Parathyroid adenoma (tissue), 2 donors: ENCODE results near the gene CLDN16.

ENCODE experiments used
- H2AFZ ChIP-seq: fragments of 300-600 bp; sonication (generic); one replicate; pipeline ENCODE4 v1.7.0; 2017; ENCODE audit warnings: antibody characterized with exemption, mild to moderate bottlenecking
- H3K27ac ChIP-seq: fragments of 300-600 bp; sonication (generic); one replicate; pipeline ENCODE4 v1.7.0; 2017
- H3K27me3 ChIP-seq: fragments of 300-600 bp; sonication (generic); one replicate; pipeline ENCODE4 v1.7.0; 2017; ENCODE audit warnings: low read length; ENCODE audit not compliant: control insufficient read depth, insufficient read depth
- H3K36me3 ChIP-seq: fragments of 300-600 bp; sonication (generic); one replicate; pipeline ENCODE4 v1.7.0; 2017; ENCODE audit warnings: low read length; ENCODE audit not compliant: control insufficient read depth, insufficient read depth
- H3K4me1 ChIP-seq: fragments of 300-600 bp; sonication (generic); one replicate; pipeline ENCODE4 v1.7.0; 2017; ENCODE audit warnings: control low read depth
- H3K4me2 ChIP-seq: fragments of 300-600 bp; sonication (generic); one replicate; pipeline ENCODE4 v1.7.0; 2017; ENCODE audit warnings: low read length
- H3K4me3 ChIP-seq: fragments of 300-600 bp; sonication (generic); one replicate; pipeline ENCODE4 v1.7.0; 2017; ENCODE audit warnings: low read depth, low read length
- H3K79me2 ChIP-seq: fragments of 300-600 bp; sonication (generic); one replicate; pipeline ENCODE4 v1.7.0; 2017; ENCODE audit warnings: control low read depth
- H3K9ac ChIP-seq: fragments of 300-600 bp; sonication (generic); one replicate; pipeline ENCODE4 v1.7.0; 2017; ENCODE audit warnings: mild to moderate bottlenecking
- H3K9me3 ChIP-seq: fragments of 300-600 bp; sonication (generic); one replicate; pipeline ENCODE4 v1.7.0; 2017; ENCODE audit warnings: low read length; ENCODE audit not compliant: control insufficient read depth
- TF ChIP-seq, protein P1 (sequence below): fragments of 300-600 bp; sonication (generic); IDR thresholded peaks from one replicate; pipeline ENCODE4 v1.7.0; 2017; ENCODE audit warnings: antibody characterized with exemption, mild to moderate bottlenecking
- donor health status: primary hyperparathyroidism.

CLDN16 gene

GRCh38 chr3:190426806-190427507 is 39.0 kb downstream of the CLDN16 start:
- Histone ChIP-seq H2AFZ (peak overlapping the region; percentile 59), H3K27me3 (no peaks in the 10 kb centered on the region), H3K36me3 (no peaks in the 10 kb centered on the region), H3K4me3 (no peak overlapping the region), H3K4me1 (no peaks in the 10 kb centered on the region), H3K9ac (no peak overlapping the region), H3K4me2 (no peak overlapping the region), H3K9me3 (no peaks in the 10 kb centered on the region), H3K27ac (no peak overlapping the region), H3K79me2 (no peaks in the 10 kb centered on the region)
- TF ChIP-seq, protein P1, sequence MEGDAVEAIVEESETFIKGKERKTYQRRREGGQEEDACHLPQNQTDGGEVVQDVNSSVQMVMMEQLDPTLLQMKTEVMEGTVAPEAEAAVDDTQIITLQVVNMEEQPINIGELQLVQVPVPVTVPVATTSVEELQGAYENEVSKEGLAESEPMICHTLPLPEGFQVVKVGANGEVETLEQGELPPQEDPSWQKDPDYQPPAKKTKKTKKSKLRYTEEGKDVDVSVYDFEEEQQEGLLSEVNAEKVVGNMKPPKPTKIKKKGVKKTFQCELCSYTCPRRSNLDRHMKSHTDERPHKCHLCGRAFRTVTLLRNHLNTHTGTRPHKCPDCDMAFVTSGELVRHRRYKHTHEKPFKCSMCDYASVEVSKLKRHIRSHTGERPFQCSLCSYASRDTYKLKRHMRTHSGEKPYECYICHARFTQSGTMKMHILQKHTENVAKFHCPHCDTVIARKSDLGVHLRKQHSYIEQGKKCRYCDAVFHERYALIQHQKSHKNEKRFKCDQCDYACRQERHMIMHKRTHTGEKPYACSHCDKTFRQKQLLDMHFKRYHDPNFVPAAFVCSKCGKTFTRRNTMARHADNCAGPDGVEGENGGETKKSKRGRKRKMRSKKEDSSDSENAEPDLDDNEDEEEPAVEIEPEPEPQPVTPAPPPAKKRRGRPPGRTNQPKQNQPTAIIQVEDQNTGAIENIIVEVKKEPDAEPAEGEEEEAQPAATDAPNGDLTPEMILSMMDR: no peak

DNA sequence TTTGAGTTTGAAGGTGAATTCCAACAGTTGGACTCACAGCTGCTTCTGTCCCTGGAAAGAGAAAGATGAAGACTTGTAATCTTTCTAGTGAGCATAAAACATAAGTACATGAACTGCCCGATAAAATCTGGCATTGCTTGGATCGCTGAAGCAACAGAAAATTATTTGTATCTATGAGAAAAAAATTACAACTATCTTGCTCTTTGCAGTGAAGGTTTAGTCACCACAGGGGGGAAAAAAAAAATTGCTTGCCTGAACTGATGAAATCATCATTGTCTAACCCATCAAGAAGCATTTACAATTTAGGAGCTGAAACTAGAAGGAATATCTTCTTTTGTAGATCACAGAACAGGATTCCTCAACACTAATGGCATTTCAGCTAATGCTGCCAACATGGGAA is 41.7 kb downstream of the CLDN16 start:
- no peaks in the 10 kb centered on the region for H3K9me3 ChIP-seq
- no peak overlapping the region for H3K4me3 ChIP-seq
- H3K4me1 ChIP-seq: no peaks in the 10 kb centered on the region
- no peak overlapping the region for H3K4me2 ChIP-seq
- TF ChIP-seq, protein P1: no peak
- no peak overlapping the region for H2AFZ ChIP-seq
- no peaks in the 10 kb centered on the region for H3K36me3 ChIP-seq
- H3K9ac ChIP-seq: no peak overlapping the region
- no peaks in the 10 kb centered on the region for H3K27me3 ChIP-seq
- H3K79me2 ChIP-seq: no peaks in the 10 kb centered on the region
- H3K27ac ChIP-seq: no peak overlapping the region

DNA sequence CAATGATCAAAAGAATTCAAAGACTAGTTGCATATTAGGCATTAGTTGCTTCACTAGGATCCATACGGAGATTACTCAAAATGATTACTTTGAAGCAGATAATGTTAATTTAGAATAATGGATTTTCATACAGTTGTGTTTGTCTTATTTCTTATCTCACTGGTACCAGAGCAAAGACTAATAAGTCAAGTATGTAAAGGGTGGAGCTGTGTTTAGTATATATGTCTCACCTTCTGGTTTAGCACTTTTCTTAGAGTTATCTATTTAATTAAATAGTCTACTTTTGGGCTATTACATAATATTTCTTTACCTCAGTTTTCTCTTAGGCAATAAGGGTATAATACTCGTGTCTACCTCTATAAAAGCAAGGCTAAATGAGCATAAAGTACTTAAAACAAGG is 42.9 kb downstream of the CLDN16 start:
- TF ChIP-seq, protein P1: no peak
- Histone ChIP-seq H3K27ac (no peak overlapping the region), H3K4me2 (no peak overlapping the region), H3K9me3 (no peaks in the 10 kb centered on the region), H3K4me3 (no peak overlapping the region), H2AFZ (no peak overlapping the region), H3K79me2 (no peaks in the 10 kb centered on the region), H3K9ac (no peak overlapping the region), H3K4me1 (no peaks in the 10 kb centered on the region), H3K36me3 (no peaks in the 10 kb centered on the region), H3K27me3 (no peaks in the 10 kb centered on the region)

- H3K9me3 ChIP-seq: no peaks in the 10 kb centered on the region
- H3K4me3 ChIP-seq: no peak overlapping the region
- TF ChIP-seq, protein P1: no peak
- no peaks in the 10 kb centered on the region for H3K4me1 ChIP-seq
- no peaks in the 10 kb centered on the region for H3K36me3 ChIP-seq
- H2AFZ ChIP-seq: no peak overlapping the region
- no peak overlapping the region for H3K4me2 ChIP-seq
- H3K27ac ChIP-seq: no peak overlapping the region
- H3K79me2 ChIP-seq: no peaks in the 10 kb centered on the region
- H3K9ac ChIP-seq: no peak overlapping the region
- no peaks in the 10 kb centered on the region for H3K27me3 ChIP-seq
These were observed 44.3 kb downstream of the CLDN16 start for GRCh38 chr3:190432216-190432615.

DNA sequence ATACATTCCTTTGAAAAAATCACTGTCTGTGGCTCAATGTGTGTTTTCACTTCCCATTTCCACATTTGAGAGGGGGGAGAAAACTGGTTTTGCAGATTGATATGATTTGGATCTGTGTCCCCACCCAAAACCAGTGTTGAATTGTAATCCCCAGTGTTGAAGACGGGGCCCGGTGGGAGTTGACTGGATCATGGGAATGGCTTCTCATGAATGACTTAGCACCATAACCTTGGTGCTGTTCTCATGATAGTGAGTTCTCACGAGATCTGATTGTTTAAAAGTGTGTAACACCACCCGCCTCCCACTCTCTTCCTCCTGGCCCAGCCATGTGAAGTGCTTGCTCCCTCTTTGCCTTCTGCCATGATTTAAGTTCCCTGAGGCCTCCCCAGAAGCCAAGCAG is 45.7 kb downstream of the CLDN16 start:
- H3K79me2 ChIP-seq: no peaks in the 10 kb centered on the region
- H3K4me2 ChIP-seq: no peak overlapping the region
- no peak overlapping the region for H3K4me3 ChIP-seq
- no peaks in the 10 kb centered on the region for H3K9me3 ChIP-seq
- no peak overlapping the region for H3K9ac ChIP-seq
- no peak overlapping the region for H3K27ac ChIP-seq
- TF ChIP-seq, protein P1: no peak
- H3K36me3 ChIP-seq: no peaks in the 10 kb centered on the region
- no peak overlapping the region for H2AFZ ChIP-seq
- H3K27me3 ChIP-seq: no peaks in the 10 kb centered on the region
- H3K4me1 ChIP-seq: no peaks in the 10 kb centered on the region
